ENCODE measurements around the gene KAZALD1. TPM values are rescaled to one million over a fixed set of nuclear protein-coding genes. Genes with fewer than 3 reads are reported as not detected.

KAZALD1 gene
- total and polyA plus RNA-seq, 8 donors: 0.19 to 1.6 (median 1.0) TPM

GRCh38 chr10:101106351-101106750 is 44.6 kb downstream of the KAZALD1 start:
- no peak for FAIRE-seq
- DNase-seq: no peak
- H3K27ac ChIP-seq: no peak overlapping the region
- no peak overlapping the region for H3K4me3 ChIP-seq
- no peaks in the 10 kb centered on the region for H3K27me3 ChIP-seq
- intact Hi-C loops (cut with DNase I): no loop called here
- no peaks in the 10 kb centered on the region for H3K36me3 ChIP-seq
- 74 to 80% methylated on average over 6 of the region's 6 CpGs for WGBS, 2 donors
- no peaks in the 10 kb centered on the region for H3K4me1 ChIP-seq
- no peaks in the 10 kb centered on the region for H3K9me3 ChIP-seq
- no peak for ATAC-seq
- no peak for TF ChIP-seq CTCF (IDR thresholded peaks at IDR 0.05)

GRCh38 chr10:101107771-101108170 is 46.0 kb downstream of the KAZALD1 start:
- WGBS, 2 donors: 84% methylated on average over 5 of the region's 5 CpGs
- Histone ChIP-seq H3K9me3 (no peaks in the 10 kb centered on the region), H3K4me1 (no peaks in the 10 kb centered on the region), H3K27ac (no peak overlapping the region), H3K36me3 (no peaks in the 10 kb centered on the region), H3K27me3 (no peaks in the 10 kb centered on the region), H3K4me3 (no peak overlapping the region)
- ATAC-seq (no peak), DNase-seq (no peak), FAIRE-seq (no peak)
- intact Hi-C loops (cut with DNase I): no loop called here
- no peak for TF ChIP-seq CTCF (IDR thresholded peaks at IDR 0.05)

GRCh38 chr10:101110856-101111523 is 49.2 kb downstream of the KAZALD1 start:
- 47 to 48% methylated on average over 6 of the region's 6 CpGs for WGBS, 2 donors
- ATAC-seq: no peak

GRCh38 chr10:101111547-101111946 is 49.8 kb downstream of the KAZALD1 start:
- FAIRE-seq (no peak), ATAC-seq (no peak), DNase-seq (no peak)
- whole genome bisulfite sequencing, 2 donors: 76% methylated on average over 8 of the region's 8 CpGs
- H3K36me3 ChIP-seq: no peaks in the 10 kb centered on the region
- no peak overlapping the region for H3K27ac ChIP-seq
- TF ChIP-seq CTCF (IDR thresholded peaks at IDR 0.05): no peak
- H3K9me3 ChIP-seq: no peaks in the 10 kb centered on the region
- no peak overlapping the region for H3K4me3 ChIP-seq
- intact Hi-C loops (cut with DNase I): no loop called here
- no peaks in the 10 kb centered on the region for H3K27me3 ChIP-seq
- no peaks in the 10 kb centered on the region for H3K4me1 ChIP-seq

More at GRCh38 chr10:101110856-101111523, 49.2 kb downstream of the KAZALD1 start:
- Histone ChIP-seq H3K36me3 (no peaks in the 10 kb centered on the region), H3K27ac (no peak overlapping the region), H3K9me3 (no peaks in the 10 kb centered on the region), H3K27me3 (no peaks in the 10 kb centered on the region), H3K4me1 (no peaks in the 10 kb centered on the region), H3K4me3 (no peak overlapping the region)
- FAIRE-seq: no peak
- TF ChIP-seq CTCF (IDR thresholded peaks at IDR 0.05): no peak
- no peak for DNase-seq
- intact Hi-C loops (cut with DNase I): no loop called here

GRCh38 chr10:101112799-101113594 is 51.2 kb downstream of the KAZALD1 start:
- DNase-seq: peak in 1 of 6 donors; percentile 22
- intact Hi-C loops (cut with DNase I): no loop called here
- TF ChIP-seq CTCF (IDR thresholded peaks at IDR 0.05): no peak
- H3K4me1 ChIP-seq: no peaks in the 10 kb centered on the region
- no peak for FAIRE-seq
- no peak overlapping the region for H3K4me3 ChIP-seq
- no peaks in the 10 kb centered on the region for H3K27me3 ChIP-seq
- WGBS, 2 donors: 22 to 23% methylated on average over 12 of the region's 12 CpGs
- H3K9me3 ChIP-seq: no peaks in the 10 kb centered on the region
- no peak overlapping the region for H3K27ac ChIP-seq
- no peak for ATAC-seq
- no peaks in the 10 kb centered on the region for H3K36me3 ChIP-seq
